Esophagus squamous epithelium (tissue), 5 donors: ENCODE measurements around the gene JUND. TPM values are rescaled to one million over a fixed set of nuclear protein-coding genes. Genes with fewer than 3 reads are reported as not detected.

Experiments
- DNase-seq: peaks from one replicate; lab custom pipeline; 2025; lab: John Stamatoyannopoulos, UW
- H3K27ac ChIP-seq, 4 donors: fragments of 200-600 bp; sonication (generic); one replicate each; pipeline ENCODE4 v1.5.1; 2016 to 2019; ENCODE audit warnings: mild to moderate bottlenecking in 1 of 4
- H3K27me3 ChIP-seq, 4 donors: fragments of 200-600 bp; sonication (generic); 1 replicate in 3 of 4; 2 replicates in 1 of 4; pipeline versions ENCODE4 v1.5.1 to v1.6.0; 2017 to 2021; ENCODE audit warnings: antibody characterized with exemption in 1 of 4
- H3K36me3 ChIP-seq, 3 donors: fragments of 200-600 bp; sonication (generic); one replicate each; pipeline ENCODE4 v1.5.1; 2016 to 2019
- H3K4me1 ChIP-seq, 3 donors: fragments of 200-600 bp; sonication (generic); one replicate each; pipeline ENCODE4 v1.5.1; 2017 to 2019
- H3K4me3 ChIP-seq, 4 donors: fragments of 200-600 bp; sonication (generic); 1 replicate in 3 of 4; 2 replicates in 1 of 4; pipeline ENCODE4 v1.5.1; 2016 to 2019; ENCODE audit warnings: mild to moderate bottlenecking in 2 of 4, moderate library complexity in 1 of 4
- H3K9me3 ChIP-seq, 3 donors: fragments of 200-600 bp; sonication (generic); one replicate each; pipeline ENCODE4 v1.5.1; 2016 to 2019
- POLR2A ChIP-seq, 4 donors: fragments of 450-650 bp; IDR thresholded peaks; one replicate each; pipeline ENCODE4 v1.6.1; 2017; ENCODE audit warnings: antibody characterized with exemption in 4 of 4, mild to moderate bottlenecking in 4 of 4, moderate library complexity in 3 of 4
- WGBS, 2 donors: methylation state at CpG; one replicate each; pipeline ENCODE4 v1.1.5; 2018; 5-methylcytosine and 5-hydroxymethylcytosine counted together
- intact Hi-C: fragments of 100-400 bp; cut with DNase I; formaldehyde crosslinking; loops from one replicate; pipeline ENCODE4 v1.15.0; 2022
- total RNA-seq, 4 donors: library from RNA; depleted of rRNA; stranded (reverse); fragments of >200 nt; gene quantifications; one replicate each; pipeline ENCODE4 v1.1.0, GENCODE V29; 2016
- TF ChIP-seq, protein P1 (sequence below), 6 experiments: fragments of 450-650 bp in 4 of 6; fragments of 200-600 bp in 2 of 6; sonication (generic) in 2 of 6; IDR thresholded peaks; one replicate each; pipeline ENCODE4 v1.5.1; 2016 to 2019; ENCODE audit warnings: antibody characterized with exemption in 6 of 6, mild to moderate bottlenecking in 4 of 6, moderate library complexity in 4 of 6
- donor health status: DM: yes; HTN: yes; CAD: no.

JUND gene
- total RNA-seq, 4 donors from 2014 or later: 71.7 to 192 (median 166) TPM

- H3K9me3 ChIP-seq: no peaks in the 10 kb centered on the region
- peak overlapping the region in 2 of 4 donors; percentile 94 to 95 for H3K27ac ChIP-seq
- no peak overlapping the region for H3K4me3 ChIP-seq
- TF ChIP-seq, protein P1, sequence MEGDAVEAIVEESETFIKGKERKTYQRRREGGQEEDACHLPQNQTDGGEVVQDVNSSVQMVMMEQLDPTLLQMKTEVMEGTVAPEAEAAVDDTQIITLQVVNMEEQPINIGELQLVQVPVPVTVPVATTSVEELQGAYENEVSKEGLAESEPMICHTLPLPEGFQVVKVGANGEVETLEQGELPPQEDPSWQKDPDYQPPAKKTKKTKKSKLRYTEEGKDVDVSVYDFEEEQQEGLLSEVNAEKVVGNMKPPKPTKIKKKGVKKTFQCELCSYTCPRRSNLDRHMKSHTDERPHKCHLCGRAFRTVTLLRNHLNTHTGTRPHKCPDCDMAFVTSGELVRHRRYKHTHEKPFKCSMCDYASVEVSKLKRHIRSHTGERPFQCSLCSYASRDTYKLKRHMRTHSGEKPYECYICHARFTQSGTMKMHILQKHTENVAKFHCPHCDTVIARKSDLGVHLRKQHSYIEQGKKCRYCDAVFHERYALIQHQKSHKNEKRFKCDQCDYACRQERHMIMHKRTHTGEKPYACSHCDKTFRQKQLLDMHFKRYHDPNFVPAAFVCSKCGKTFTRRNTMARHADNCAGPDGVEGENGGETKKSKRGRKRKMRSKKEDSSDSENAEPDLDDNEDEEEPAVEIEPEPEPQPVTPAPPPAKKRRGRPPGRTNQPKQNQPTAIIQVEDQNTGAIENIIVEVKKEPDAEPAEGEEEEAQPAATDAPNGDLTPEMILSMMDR (IDR thresholded peaks at IDR 0.05): no peak
- TF ChIP-seq POLR2A (IDR thresholded peaks at IDR 0.05): no peak
- peaks cover 37 to 59% (median 43%) of the 10 kb centered on the region in 3 donors for H3K4me1 ChIP-seq
- H3K36me3 ChIP-seq: peaks cover 13 to 68% (median 19%) of the 10 kb centered on the region in 3 donors
- no CpG with 5 or more reads among the region's 7 CpGs for WGBS, 2 donors
- intact Hi-C loops: no loop called here
- no peak for DNase-seq
- no peaks in the 10 kb centered on the region for H3K27me3 ChIP-seq
Measured at GRCh38 chr19:18308948-18309325, 27.5 kb upstream of the JUND start.

DNA sequence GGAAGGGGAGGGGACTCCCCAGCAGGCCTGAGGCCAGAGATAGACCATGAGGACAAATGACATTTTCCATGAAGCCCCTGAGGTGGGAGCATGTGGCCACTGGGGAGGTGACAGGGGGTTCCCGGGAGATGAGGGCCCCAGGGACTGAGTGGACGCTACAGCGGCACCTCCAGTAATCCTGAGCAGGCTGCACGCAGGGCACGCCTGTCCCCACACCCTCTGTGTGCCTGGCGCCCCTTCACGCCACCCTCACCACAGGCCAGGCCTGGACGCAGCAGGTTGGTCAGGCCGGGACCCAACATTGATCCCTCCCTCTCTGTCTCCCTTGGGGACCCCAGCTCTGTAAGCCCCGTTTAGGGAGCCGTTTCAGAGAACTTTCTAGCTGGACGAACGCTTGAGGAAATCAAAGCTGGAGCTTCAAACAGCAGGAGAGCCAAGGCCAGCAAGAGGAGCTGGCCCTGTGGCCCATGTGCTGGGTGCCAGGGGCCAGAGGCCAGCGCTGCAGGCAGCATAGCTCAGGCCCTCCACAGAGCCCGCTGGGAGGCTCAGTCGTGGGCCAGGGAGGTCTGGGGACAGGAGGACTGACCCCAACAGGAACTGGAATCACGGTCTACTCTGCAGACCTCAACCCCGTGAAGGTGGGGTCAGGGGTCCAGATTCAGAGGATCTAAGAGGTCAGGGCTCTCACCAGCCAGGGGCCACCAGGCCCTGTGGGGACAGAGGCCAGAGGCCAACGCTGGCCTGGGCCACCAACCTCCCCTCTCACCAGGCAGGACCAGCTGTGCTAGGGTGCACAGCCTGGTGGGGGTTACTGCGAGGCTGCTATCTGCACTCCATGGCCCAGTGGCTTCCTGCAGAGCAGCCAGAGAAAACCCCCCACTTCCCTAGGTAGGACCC, 26.9 kb upstream of the JUND start:
- no peak for DNase-seq
- H3K4me3 ChIP-seq: no peak overlapping the region
- H3K27ac ChIP-seq: peak overlapping the region; percentile 92 to 97 (median 94)
- TF ChIP-seq, protein P1 (IDR thresholded peaks at IDR 0.05): no peak
- TF ChIP-seq POLR2A (IDR thresholded peaks at IDR 0.05): no peak
- H3K4me1 ChIP-seq: peaks cover 39 to 65% (median 50%) of the 10 kb centered on the region in 3 donors
- H3K9me3 ChIP-seq: no peaks in the 10 kb centered on the region
- no peaks in the 10 kb centered on the region for H3K27me3 ChIP-seq
- intact Hi-C loops: no loop called here
- 83% methylated on average over 7 of the region's 20 CpGs; no CpG with 5 or more reads in 1 of the 2 donors for WGBS, 2 donors
- H3K36me3 ChIP-seq: peaks cover 13 to 61% (median 18%) of the 10 kb centered on the region in 3 donors

- 27 to 70% methylated on average over 13 to 17 of the region's 19 CpGs for WGBS, 2 donors
- no peak for TF ChIP-seq POLR2A (IDR thresholded peaks at IDR 0.05)
- TF ChIP-seq, protein P1 (IDR thresholded peaks at IDR 0.05): peak in 3 of 6 experiments; percentile 11 to 22 (median 18)
- H3K4me3 ChIP-seq: peak overlapping the region in 1 of 4 donors; percentile 38
- no peaks in the 10 kb centered on the region for H3K27me3 ChIP-seq
- no peak for DNase-seq
- H3K9me3 ChIP-seq: no peaks in the 10 kb centered on the region
- H3K36me3 ChIP-seq: peaks cover 7 to 51% (median 15%) of the 10 kb centered on the region in 3 donors
- peaks cover 44 to 74% (median 57%) of the 10 kb centered on the region in 3 donors for H3K4me1 ChIP-seq
- intact Hi-C loops: no loop called here
- peak overlapping the region; percentile 92 to 97 (median 94) for H3K27ac ChIP-seq
Measured at GRCh38 chr19:18307271-18307681, 25.9 kb upstream of the JUND start.

GRCh38 chr19:18306888-18307260, 25.5 kb upstream of the JUND start:
- Histone ChIP-seq H3K4me1 (peaks cover 44 to 78% (median 57%) of the 10 kb centered on the region in 3 donors), H3K9me3 (no peaks in the 10 kb centered on the region), H3K4me3 (peak overlapping the region in 1 of 4 donors; percentile 38), H3K27ac (peak overlapping the region; percentile 92 to 97 (median 94)), H3K36me3 (peaks cover 7 to 47% (median 11%) of the 10 kb centered on the region in 3 donors), H3K27me3 (no peaks in the 10 kb centered on the region)
- 17 to 26% methylated on average over 14 of the region's 14 CpGs for WGBS, 2 donors
- intact Hi-C loops: no loop called here
- TF ChIP-seq POLR2A (IDR thresholded peaks at IDR 0.05): no peak
- TF ChIP-seq, protein P1 (IDR thresholded peaks at IDR 0.05): no peak
- DNase-seq: no peak
